ENCODE measurements around the gene RXRG. TPM values are rescaled to one million over a fixed set of nuclear protein-coding genes. Genes with fewer than 3 reads are reported as not detected.

RXRG gene
- total and polyA plus RNA-seq, 2 donors (not counting 3 experiments of a cell fraction or from before 2014, with no cell fraction given) = not detected

Other genes with a start within 250 kb of the RXRG start
- gene LMX1A, start 88.4 kb downstream of the RXRG start, total RNA-seq = not detected in 2 replicates
- gene LMX1A, start 88.4 kb downstream of the RXRG start, polyA plus RNA-seq = not detected in 2 replicates
- not detected in 2 replicates for gene LRRC52, start 98.9 kb upstream of the RXRG start, total RNA-seq
- not detected in 2 replicates for gene LRRC52, start 98.9 kb upstream of the RXRG start, polyA plus RNA-seq
- gene MGST3, start 186.1 kb upstream of the RXRG start, total RNA-seq = 164 and 196 TPM in 2 replicates
- gene MGST3, start 186.1 kb upstream of the RXRG start, polyA plus RNA-seq = 280 and 288 TPM in 2 replicates

Data from endothelial cell of umbilical vein (primary cell).